ENCODE data around the gene NDUFAF3. TPM values are rescaled to one million over a fixed set of nuclear protein-coding genes. Genes with fewer than 3 reads are reported as not detected.
A peak's percentile ranks its signal among the peaks of the same experiment; 100 is the strongest.

NDUFAF3 gene, protein sequence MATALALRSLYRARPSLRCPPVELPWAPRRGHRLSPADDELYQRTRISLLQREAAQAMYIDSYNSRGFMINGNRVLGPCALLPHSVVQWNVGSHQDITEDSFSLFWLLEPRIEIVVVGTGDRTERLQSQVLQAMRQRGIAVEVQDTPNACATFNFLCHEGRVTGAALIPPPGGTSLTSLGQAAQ
- total RNA-seq (58.7 and 70.7 TPM in 2 replicates), polyA plus RNA-seq (140 and 173 TPM in 2 replicates)

DNA sequence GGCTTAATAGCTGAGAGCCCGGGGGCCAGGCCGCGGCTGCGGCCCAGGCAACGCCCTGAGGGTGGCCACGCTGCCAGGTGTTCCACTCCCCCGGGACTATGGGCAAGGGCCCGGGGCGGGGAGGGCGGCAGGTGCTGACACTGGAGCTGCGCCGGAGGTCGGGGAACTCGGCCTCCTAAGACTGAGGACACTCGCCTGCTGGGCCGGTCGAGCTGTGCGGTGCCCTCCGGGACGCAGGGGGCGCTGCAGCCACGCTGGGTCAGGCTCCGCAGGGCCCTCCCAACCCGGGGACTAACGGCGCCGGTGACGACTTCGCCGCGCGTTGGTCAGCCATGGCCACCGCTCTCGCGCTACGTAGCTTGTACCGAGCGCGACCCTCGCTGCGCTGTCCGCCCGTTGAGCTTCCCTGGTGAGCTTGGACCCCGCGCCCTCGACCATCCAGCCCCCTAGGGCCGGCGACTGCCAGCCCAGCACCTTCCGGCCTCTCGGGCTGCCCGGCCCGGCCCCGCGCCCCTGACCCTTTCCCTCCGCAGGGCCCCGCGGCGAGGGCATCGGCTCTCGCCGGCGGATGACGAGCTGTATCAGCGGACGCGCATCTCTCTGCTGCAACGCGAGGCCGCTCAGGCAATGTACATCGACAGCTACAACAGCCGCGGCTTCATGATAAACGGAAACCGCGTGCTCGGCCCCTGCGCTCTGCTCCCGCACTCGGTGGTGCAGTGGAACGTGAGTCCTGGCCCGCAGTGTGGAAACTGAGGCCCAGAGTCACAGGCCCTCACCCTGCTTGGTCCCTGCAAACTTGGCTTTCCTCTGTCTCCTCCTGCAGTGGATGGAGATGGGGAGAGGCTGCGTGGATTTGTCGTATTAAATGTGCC is at the start of gene NDUFAF3:
Gene NDUFAF3 (plus strand): TSS at position 309 of the 875 bp plus-strand sequence. CDS start 24 bp downstream, at position 333.
- 1% methylated on average over 69 of the region's 83 CpGs for WGBS (ENCODE audit: low lambda C conversion rate, missing lambda C conversion rate)

DNA sequence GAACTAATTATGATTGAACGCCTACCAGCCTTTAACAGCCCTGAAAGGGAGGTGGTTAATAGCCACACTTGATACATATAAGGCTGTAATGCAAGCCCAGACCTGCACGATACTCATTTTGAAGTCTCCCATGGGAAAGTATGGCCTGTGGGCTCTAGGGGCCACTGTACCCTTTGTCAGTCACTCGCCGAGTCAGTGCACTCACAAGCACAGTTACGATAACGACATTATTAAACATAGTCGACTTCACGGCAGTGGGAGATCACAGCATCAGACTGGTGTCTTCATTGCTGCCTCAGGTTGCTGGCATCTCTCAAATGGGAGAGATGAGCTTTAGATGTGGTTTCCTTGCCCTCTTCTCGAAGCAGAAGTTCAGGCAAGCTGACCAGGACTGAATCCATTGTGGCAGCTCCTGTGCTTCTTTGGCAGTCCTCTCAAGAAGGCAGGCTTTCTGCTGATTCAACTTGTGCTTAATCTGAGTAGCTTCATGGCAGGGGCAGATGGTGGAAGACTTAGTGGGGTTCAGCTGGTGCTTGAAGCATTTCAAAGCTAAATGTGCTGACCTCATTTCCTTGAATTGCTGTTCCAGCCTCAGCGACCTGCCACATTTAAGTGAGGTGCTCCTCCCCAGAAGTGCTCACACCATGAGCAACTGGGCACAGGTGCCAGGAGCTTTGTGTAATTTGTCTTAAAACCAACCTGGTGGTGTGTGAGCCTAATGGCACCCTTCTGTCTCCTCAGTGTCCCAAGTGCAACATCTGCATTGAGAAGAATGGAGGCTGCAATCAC is 47.7 kb upstream of the NDUFAF3 start:
- H3K36me3 ChIP-seq (replicated peaks; ENCODE audit: insufficient read depth, low read depth) = no peaks in the 10 kb centered on the region
- no peak overlapping the region for H2AFZ ChIP-seq
- H4K20me1 ChIP-seq (ENCODE audit: insufficient read depth, poor library complexity, severe bottlenecking) = no peaks in the 10 kb centered on the region
- no peaks in the 10 kb centered on the region for H3K4me1 ChIP-seq (ENCODE audit: insufficient read depth)
- H3K9me3 ChIP-seq (ENCODE audit: low read depth) = no peaks in the 10 kb centered on the region
- no peak overlapping the region for H3K4me3 ChIP-seq
- H3K4me2 ChIP-seq = no peak overlapping the region
- no peaks in the 10 kb centered on the region for H3K9me2 ChIP-seq (replicated peaks; ENCODE audit: insufficient read depth)
- no peaks in the 10 kb centered on the region for H3K79me2 ChIP-seq
- TF ChIP-seq EZH2 (IDR thresholded peaks at IDR 0.05; ENCODE audit: borderline replicate concordance) = no peak
- TF ChIP-seq EZH2phosphoT487 (IDR thresholded peaks at IDR 0.05; ENCODE audit: low read depth, severe bottlenecking, unreplicated experiment) = no peak
- TF ChIP-seq, protein P1, sequence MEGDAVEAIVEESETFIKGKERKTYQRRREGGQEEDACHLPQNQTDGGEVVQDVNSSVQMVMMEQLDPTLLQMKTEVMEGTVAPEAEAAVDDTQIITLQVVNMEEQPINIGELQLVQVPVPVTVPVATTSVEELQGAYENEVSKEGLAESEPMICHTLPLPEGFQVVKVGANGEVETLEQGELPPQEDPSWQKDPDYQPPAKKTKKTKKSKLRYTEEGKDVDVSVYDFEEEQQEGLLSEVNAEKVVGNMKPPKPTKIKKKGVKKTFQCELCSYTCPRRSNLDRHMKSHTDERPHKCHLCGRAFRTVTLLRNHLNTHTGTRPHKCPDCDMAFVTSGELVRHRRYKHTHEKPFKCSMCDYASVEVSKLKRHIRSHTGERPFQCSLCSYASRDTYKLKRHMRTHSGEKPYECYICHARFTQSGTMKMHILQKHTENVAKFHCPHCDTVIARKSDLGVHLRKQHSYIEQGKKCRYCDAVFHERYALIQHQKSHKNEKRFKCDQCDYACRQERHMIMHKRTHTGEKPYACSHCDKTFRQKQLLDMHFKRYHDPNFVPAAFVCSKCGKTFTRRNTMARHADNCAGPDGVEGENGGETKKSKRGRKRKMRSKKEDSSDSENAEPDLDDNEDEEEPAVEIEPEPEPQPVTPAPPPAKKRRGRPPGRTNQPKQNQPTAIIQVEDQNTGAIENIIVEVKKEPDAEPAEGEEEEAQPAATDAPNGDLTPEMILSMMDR (IDR thresholded peaks at IDR 0.05; ENCODE audit: poor library complexity) = no peak
- DNase-seq (ENCODE audit: low spot score) = no peak
- H3K27me3 ChIP-seq = no peaks in the 10 kb centered on the region
- H3K27ac ChIP-seq = no peak overlapping the region
- WGBS (ENCODE audit: low lambda C conversion rate, missing lambda C conversion rate) = 96% methylated on average over 10 of the region's 10 CpGs

More for the DNA sequence above, at the start of gene NDUFAF3:
- H3K4me1 ChIP-seq (ENCODE audit: insufficient read depth) = peaks cover 35% of the 10 kb centered on the region
- peak within 1 kb of the TSS; percentile 89 for H3K4me3 ChIP-seq
- peaks cover 58% of the 10 kb centered on the region for H3K79me2 ChIP-seq
- no peaks in the 10 kb centered on the region for H3K36me3 ChIP-seq (replicated peaks; ENCODE audit: insufficient read depth, low read depth)
- DNase-seq (ENCODE audit: low spot score) = peak; percentile 96
- no peaks in the 10 kb centered on the region for H3K27me3 ChIP-seq
- H3K9me3 ChIP-seq (ENCODE audit: low read depth) = no peaks in the 10 kb centered on the region
- peak within 1 kb of the TSS; percentile 91 for H2AFZ ChIP-seq
- H3K27ac ChIP-seq = peak within 1 kb of the TSS; percentile 100
- peaks cover 6% of the 10 kb centered on the region for H4K20me1 ChIP-seq (ENCODE audit: insufficient read depth, poor library complexity, severe bottlenecking)
- peak within 1 kb of the TSS; percentile 96 for H3K4me2 ChIP-seq
- TF ChIP-seq EZH2phosphoT487 (IDR thresholded peaks at IDR 0.05; ENCODE audit: low read depth, severe bottlenecking, unreplicated experiment) = no peak
- TF ChIP-seq, protein P1 (IDR thresholded peaks at IDR 0.05; ENCODE audit: poor library complexity) = peak; percentile 96
- H3K9me2 ChIP-seq (replicated peaks; ENCODE audit: insufficient read depth) = no peaks in the 10 kb centered on the region

DNA sequence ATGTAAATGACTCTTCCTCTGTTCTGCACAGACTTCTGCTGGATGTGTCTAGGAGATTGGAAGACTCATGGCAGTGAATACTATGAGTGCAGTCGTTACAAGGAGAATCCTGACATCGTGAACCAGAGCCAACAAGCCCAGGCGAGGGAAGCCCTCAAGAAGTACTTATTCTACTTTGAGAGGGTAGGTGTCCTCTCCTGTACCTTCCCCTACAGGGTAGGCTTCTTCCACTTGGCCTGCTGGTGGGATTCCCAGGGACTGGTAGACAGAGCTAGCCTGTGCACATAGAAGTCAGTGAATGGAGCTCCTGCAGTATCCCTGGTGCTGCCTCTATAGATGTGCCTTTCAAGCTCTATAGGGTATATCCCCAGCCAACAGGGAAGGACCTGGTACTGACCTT is 42.5 kb upstream of the NDUFAF3 start:
- no peak for DNase-seq (ENCODE audit: low spot score)
- H3K27ac ChIP-seq = no peak overlapping the region
- H3K9me2 ChIP-seq (replicated peaks; ENCODE audit: insufficient read depth) = no peaks in the 10 kb centered on the region
- 93% methylated on average over 3 of the region's 3 CpGs for WGBS (ENCODE audit: low lambda C conversion rate, missing lambda C conversion rate)
- H3K79me2 ChIP-seq = no peaks in the 10 kb centered on the region
- no peak for TF ChIP-seq EZH2phosphoT487 (IDR thresholded peaks at IDR 0.05; ENCODE audit: low read depth, severe bottlenecking, unreplicated experiment)
- TF ChIP-seq, protein P1 (IDR thresholded peaks at IDR 0.05; ENCODE audit: poor library complexity) = no peak
- TF ChIP-seq EZH2 (IDR thresholded peaks at IDR 0.05; ENCODE audit: borderline replicate concordance) = no peak
- no peak overlapping the region for H3K4me3 ChIP-seq
- no peak overlapping the region for H3K4me2 ChIP-seq
- H3K36me3 ChIP-seq (replicated peaks; ENCODE audit: insufficient read depth, low read depth) = no peaks in the 10 kb centered on the region
- H4K20me1 ChIP-seq (ENCODE audit: insufficient read depth, poor library complexity, severe bottlenecking) = no peaks in the 10 kb centered on the region
- no peaks in the 10 kb centered on the region for H3K27me3 ChIP-seq
- H2AFZ ChIP-seq = no peak overlapping the region
- no peaks in the 10 kb centered on the region for H3K9me3 ChIP-seq (ENCODE audit: low read depth)
- H3K4me1 ChIP-seq (ENCODE audit: insufficient read depth) = no peaks in the 10 kb centered on the region

Measured in hepatocyte (in vitro differentiated cells).